NCI-H187 (cell line): ENCODE measurements around the gene SYT9.

Source experiments
- DNase-seq, 2 experiments: peaks; one replicate each; lab custom pipeline; 2025; lab: John Stamatoyannopoulos, UW

Gene SYT9

GRCh38 chr11:7427733-7428132 is 176.0 kb downstream of the SYT9 start:
- DNase-seq: no peak

DNA sequence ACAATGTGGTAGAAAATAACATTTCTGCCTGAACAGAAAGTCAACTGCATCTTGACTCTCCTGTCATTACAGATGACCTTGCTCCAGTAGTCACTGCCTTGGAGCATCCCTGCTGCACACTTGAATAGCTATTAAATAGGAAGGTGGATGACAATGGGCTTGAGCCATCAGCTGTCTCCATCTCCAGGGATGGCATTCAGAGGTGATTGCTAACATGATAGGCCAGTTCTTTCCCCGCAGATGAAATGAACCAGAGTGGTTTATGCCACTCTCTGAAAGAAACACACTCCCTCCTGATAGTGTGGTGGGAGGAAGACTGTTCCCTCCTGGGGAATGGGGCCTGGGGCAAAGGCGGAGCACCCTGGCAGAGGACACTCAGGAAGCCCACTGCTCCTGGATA is 176.5 kb downstream of the SYT9 start:
- DNase-seq: no peak

DNA sequence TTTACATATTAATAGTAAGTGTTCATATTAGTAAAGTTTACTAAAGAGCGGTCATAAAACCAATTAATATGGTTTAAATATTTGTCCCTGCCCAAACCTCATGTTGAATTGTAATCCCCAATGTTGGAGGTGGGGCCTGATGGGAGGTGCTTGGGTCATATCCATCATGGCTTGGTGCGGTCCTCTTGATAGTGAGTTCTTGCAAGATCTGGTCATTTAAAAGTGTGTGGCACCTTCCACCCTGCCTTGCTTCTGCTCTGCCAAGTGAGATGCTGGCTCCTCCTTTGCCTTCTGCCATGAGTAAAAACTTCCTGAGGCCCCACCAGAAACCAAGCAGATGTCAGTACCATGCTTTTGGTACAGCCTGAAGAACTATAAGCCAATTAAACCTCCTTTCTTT is 178.8 kb downstream of the SYT9 start:
- DNase-seq: no peak

DNA sequence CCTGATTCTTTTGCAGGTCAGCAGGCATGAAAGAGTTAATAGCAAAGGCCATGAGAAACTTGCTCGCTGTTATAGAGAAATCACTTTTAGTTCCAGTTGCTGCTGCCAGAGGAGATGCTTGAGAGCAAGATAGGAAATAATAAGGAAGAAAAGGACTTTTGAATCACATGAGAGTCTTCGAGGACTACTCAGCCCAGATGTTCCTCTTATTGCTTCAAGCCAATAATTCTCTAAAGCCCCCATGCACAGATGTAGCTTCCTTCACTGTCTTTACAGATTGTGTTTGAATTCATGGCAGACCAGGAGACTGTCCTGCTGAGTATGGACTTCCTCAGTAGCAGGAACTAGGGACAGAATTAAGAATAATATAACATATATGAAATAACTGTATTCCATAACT is 183.5 kb downstream of the SYT9 start:
- no peak for DNase-seq

DNA sequence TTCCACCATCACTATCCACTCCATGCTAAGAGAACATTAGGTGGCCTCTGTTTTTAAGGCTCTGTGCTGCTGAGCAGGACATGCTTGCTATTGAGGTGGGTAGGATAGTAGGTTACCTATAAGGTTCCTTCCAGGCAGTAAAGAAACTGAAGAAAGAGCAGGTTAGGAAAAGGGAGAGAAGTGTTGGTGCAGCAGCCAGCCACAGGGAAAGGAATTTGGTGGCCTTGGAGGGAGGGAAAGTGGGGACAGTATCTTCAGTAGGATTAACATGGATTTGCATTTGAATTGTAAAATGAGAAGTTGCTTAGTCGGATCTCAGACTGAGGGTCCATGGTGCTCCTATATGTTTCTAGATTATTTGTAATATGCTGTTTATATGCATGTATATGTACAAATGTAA is 184.4 kb downstream of the SYT9 start:
- DNase-seq: no peak

DNA sequence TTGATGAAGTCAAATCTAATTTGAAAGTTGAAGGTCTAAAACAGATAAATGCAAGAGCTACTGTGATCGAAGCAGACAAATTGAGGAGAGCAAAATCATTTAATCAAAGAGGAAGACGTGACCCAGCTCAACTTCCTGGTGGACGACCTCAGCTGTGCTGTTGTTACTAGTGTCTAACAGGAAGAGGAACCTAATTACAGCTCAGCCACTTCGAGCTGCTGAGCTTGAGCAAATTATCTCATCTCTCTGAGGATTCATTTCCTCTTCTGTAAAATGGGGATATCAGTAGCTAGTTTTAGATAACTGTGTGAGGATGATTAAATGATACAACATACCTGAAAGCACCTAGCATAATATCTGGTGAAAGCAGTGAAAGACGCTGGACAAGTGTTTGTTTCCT is 185.0 kb downstream of the SYT9 start:
- no peak for DNase-seq

GRCh38 chr11:7437696-7438095 is 186.0 kb downstream of the SYT9 start:
- DNase-seq: no peak

DNA sequence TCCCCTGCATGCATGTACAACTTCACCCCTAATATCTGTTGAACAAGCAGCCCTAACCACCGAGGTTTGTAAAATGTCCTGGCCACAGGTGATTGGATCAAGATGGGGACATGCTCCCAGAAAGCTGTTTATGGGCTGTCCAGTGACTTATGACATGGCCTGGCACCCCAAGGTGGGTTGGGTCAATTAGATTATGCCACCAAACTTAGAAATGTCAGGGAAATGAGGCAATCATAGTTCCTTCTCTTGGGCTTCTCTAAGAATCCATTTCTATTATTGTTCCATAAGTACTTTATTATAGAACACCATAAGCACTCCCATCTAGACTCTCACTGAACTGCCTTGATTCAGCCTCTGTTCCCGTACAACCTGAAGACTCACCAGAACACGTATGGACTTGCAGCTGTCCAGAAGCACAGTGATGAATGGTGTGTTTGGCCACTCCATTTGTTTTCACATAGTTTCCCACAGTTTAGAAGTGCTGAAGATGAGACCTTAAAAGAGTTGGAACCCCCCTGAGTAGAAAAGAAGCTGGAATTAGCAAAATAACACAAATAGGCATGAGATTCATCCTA is 188.1 kb downstream of the SYT9 start:
- DNase-seq: no peak

DNA sequence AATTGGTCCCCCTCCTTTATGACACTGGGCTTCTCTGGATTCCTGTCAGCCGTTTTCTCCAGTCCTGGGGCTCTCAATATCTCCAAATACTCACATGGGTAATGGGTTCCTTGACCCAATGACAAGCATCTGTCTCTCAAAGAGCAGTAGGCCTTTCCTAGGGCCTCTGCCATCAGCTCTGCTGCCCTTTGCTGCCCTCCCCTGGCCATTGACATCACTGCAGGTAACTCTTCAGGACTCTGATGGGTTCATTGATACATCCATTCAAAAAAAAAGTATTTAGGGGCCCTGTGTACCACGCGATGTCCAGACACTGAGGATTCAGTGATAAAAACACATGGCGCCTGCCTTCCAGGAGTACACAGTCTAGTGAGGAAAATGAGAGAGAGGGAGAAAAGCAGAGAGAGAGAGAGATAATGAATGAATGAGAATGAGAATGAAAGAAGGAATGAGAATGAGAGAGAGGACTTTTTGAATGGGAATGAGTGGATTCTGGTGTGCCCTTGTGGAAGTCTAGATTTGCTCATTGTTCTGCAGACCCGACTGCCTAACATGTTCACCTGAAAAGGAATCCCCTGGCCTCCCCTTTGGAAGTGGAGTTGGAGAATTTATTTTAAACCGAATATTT is 191.0 kb downstream of the SYT9 start:
- DNase-seq: no peak

GRCh38 chr11:7444091-7444981 is 192.6 kb downstream of the SYT9 start:
- DNase-seq: no peak

- DNase-seq: no peak
These were observed 193.9 kb downstream of the SYT9 start for GRCh38 chr11:7445564-7445963.

- DNase-seq: no peak
These were observed 196.5 kb downstream of the SYT9 start for GRCh38 chr11:7448201-7448600.

- DNase-seq: no peak
These were observed 197.6 kb downstream of the SYT9 start for GRCh38 chr11:7449211-7449840.

GRCh38 chr11:7449841-7450214 is 198.1 kb downstream of the SYT9 start:
- no peak for DNase-seq

GRCh38 chr11:7450836-7451235 is 199.1 kb downstream of the SYT9 start:
- DNase-seq: no peak

DNA sequence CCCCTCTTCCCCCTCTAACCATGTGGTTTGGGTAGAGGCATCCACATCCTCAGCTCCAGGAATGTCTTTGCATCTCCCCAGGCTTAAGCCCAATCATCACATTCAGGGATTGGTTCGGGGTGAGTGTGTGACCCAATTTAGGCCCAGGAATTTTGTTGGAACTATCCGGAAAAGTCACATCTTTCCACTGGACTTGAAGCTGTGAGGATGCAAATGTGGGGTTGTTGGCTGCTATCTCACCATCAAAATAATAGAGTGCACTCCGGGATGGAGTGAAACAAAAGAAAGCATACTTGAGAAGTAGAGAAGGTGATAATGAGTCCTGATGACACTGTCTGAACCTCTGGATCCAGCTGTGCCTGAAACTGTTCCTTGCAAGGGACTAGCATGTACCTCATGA is 199.8 kb downstream of the SYT9 start:
- no peak for DNase-seq

DNA sequence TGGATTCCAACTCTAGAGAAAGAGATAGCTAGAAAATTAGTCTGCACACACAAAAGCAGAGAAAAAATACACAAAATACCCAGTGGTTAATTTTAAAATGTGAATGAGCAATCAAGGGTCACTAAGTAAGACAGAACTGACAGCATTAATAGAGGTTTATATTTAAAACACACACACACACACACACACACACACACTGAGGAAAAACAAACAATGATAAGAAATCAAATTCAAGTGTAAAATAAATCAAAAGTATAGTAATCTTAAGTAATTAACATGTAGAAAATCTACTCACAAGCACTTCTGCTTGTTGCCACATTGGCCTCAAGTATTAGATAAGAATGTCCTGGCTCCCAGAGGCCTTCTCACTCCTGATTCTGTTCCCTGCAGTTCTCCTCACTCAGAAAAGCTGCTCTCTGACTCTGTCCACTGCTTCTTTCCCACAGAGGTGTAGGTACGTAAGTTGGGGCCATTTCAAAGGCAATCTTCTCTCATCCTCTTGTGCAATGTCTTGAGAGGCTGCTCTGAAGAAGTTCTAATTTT is 200.3 kb downstream of the SYT9 start:
- no peak for DNase-seq

DNA sequence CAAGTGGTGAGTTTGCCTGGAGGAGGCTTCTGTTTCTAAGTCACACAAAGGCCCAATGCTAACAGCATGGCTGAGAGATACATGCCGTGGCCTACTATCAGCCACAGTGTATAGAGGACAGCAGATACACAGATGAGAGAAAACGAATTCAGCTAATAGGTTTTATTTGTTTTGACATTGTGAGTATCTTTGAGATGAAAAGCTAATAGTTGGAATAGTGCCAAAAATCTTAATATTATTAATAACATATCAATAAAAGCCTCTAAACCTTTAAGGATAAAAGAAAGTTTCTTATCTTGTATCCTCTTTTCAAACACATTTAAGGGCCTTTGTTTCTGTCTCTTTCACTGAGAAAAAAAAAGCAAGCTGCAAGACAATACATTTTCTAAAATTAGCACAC is 203.2 kb downstream of the SYT9 start:
- no peak for DNase-seq

- no peak for DNase-seq
These were observed 205.5 kb downstream of the SYT9 start for GRCh38 chr11:7457211-7457610.

- DNase-seq: no peak
These were observed 211.0 kb downstream of the SYT9 start for GRCh38 chr11:7462706-7463105.

DNA sequence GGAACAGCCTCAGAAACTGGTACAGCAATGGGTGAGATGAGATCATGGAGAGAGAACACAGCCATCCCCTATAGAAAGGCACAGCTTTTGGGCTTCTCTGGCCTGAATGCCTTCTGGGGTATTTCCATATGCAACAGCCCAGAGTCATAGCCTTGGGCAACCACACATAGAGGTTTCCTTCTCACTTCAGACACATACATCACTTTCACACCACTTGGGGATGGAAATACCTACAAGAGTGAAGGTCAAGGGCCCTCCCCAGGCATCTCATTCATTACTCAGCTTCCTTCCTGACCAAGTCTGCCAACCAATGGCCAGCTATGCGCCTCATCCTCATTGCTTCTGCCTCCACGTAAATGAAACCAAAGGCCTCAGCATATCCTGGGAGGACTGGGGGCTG is 215.9 kb downstream of the SYT9 start:
- no peak for DNase-seq

DNA sequence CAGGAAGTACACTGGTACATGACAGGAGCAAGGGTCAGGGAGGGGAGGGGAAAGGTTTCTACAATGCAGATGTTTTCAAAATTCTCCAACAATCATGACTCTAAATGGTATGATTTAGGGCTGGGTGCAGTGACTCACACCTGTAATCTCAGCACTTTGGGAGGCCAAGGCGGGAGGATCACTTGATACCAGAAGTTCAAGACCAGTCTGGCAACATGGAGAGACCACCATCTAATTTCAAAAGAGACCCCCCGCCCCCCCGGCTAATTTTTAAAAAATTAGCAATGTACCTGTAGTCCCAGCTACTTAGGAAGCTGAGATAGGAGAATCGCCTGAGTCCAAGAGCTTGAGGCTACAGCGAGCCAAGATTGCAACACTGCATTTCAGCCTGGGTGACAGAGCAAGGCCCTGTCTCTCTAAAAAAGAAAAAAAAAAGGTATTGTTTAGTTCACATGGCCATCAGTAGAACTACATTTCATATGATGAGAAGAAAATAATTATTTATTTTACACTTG is 217.7 kb downstream of the SYT9 start:
- DNase-seq: no peak
